Prostate gland (tissue), 2 donors: ENCODE data around the gene INTS7. TPM values are rescaled to one million over a fixed set of nuclear protein-coding genes. Genes with fewer than 3 reads are reported as not detected.
"Not testable (repeated sequence)": the region's sequence is repeated elsewhere in the genome, so short reads cannot be mapped to it uniquely, and the experiment has no call there.

Experiments
- DNase-seq: peaks from one replicate; pipeline ENCODE4 v3.0.0-alpha.2; 2019; ENCODE audit warnings: low spot score
- H3K27ac ChIP-seq, 2 donors: fragments of 200-600 bp; sonication (generic); 2 replicates each; pipeline ENCODE4 v1.5.1; 2017 to 2019
- H3K27me3 ChIP-seq: fragments of 200-600 bp; sonication (generic); replicated peaks from 2 replicates; pipeline ENCODE4 v1.5.1; 2019; ENCODE audit not compliant: insufficient read depth
- H3K36me3 ChIP-seq, 2 donors: fragments of 200-600 bp; sonication (generic); 1 replicate in 1 of 2; 2 replicates in 1 of 2; pipeline versions ENCODE4 v1.5.1 to v1.8.1; 2017 to 2019
- H3K4me1 ChIP-seq: fragments of 200-600 bp; sonication (generic); replicated peaks from 2 replicates; pipeline ENCODE4 v1.5.1; 2019
- H3K4me3 ChIP-seq, 2 donors: fragments of 200-600 bp; sonication (generic); 2 replicates each; pipeline ENCODE4 v1.5.1; 2017 to 2019
- H3K9me3 ChIP-seq: fragments of 200-600 bp; sonication (generic); 2 replicates; pipeline ENCODE4 v1.5.1; 2017
- CTCF ChIP-seq, 4 experiments: fragments of 200-600 bp in 2 of 4; fragments of 450-650 bp in 2 of 4; sonication (generic) in 2 of 4; IDR thresholded peaks; 1 replicate in 3 of 4; 2 replicates in 1 of 4; pipeline ENCODE4 v1.5.1; 2016 to 2019; ENCODE audit warnings: antibody characterized with exemption in 4 of 4, mild to moderate bottlenecking in 2 of 4, moderate library complexity in 2 of 4
- POLR2A ChIP-seq: fragments of 450-650 bp; IDR thresholded peaks from one replicate; pipeline ENCODE4 v1.6.1; 2016; ENCODE audit warnings: antibody characterized with exemption, mild to moderate bottlenecking
- POLR2AphosphoS5 ChIP-seq: sonication (generic); formaldehyde crosslinking; IDR thresholded peaks from one replicate; pipeline ENCODE4 v1.6.1; 2017; ENCODE audit warnings: antibody characterized with exemption
- WGBS: methylation state at CpG from one replicate; pipeline ENCODE4 v1.1.5; 2018; 5-methylcytosine and 5-hydroxymethylcytosine counted together
- intact Hi-C: fragments of 100-400 bp; cut with DNase I; formaldehyde crosslinking; loops from one replicate; pipeline ENCODE4 v1.14.2; 2022
- total RNA-seq, 2 donors: library from RNA; depleted of rRNA; stranded (reverse); fragments of >200 nt; gene quantifications; one replicate each; pipeline ENCODE4 v1.1.0, GENCODE V29; 2016

Gene INTS7
- total RNA-seq, 2 donors from 2014 or later = 12.5 to 15.5 TPM

- no peaks in the 10 kb centered on the region for H3K27me3 ChIP-seq
- intact Hi-C loops = no loop called here
Measured at GRCh38 chr1:212024469-212025149, 10.7 kb downstream of the INTS7 start.

GRCh38 chr1:212022908-212023307, 12.4 kb downstream of the INTS7 start:
- H3K27me3 ChIP-seq, H3K9me3 ChIP-seq, H3K36me3 ChIP-seq, H3K27ac ChIP-seq, intact Hi-C loops, H3K4me3 ChIP-seq, H3K4me1 ChIP-seq, DNase-seq: not testable (repeated sequence)

More at GRCh38 chr1:212024469-212025149, 10.7 kb downstream of the INTS7 start:
- H3K27ac ChIP-seq = no peak overlapping the region
- no peaks in the 10 kb centered on the region for H3K36me3 ChIP-seq
- H3K9me3 ChIP-seq = no peaks in the 10 kb centered on the region
- no peak for DNase-seq
- TF ChIP-seq POLR2AphosphoS5 (no peak), CTCF (IDR thresholded peaks at IDR 0.05) (no peak), POLR2A (no peak)
- no peaks in the 10 kb centered on the region for H3K4me1 ChIP-seq
- H3K4me3 ChIP-seq = no peak overlapping the region
- WGBS = 89% methylated on average over 3 of the region's 3 CpGs

GRCh38 chr1:212021563-212021962, 13.8 kb downstream of the INTS7 start:
- no peak overlapping the region for H3K4me3 ChIP-seq
- 94% methylated on average over 2 of the region's 2 CpGs for WGBS

GRCh38 chr1:212020975-212021374, 14.4 kb downstream of the INTS7 start:
- no peak for TF ChIP-seq CTCF (IDR thresholded peaks at IDR 0.05)
- no peak for TF ChIP-seq POLR2AphosphoS5
- no peak for TF ChIP-seq POLR2A
- 88% methylated on average over 2 of the region's 2 CpGs for WGBS
- no peak for DNase-seq
- no peaks in the 10 kb centered on the region for H3K9me3 ChIP-seq
- no peak overlapping the region for H3K27ac ChIP-seq
- intact Hi-C loops = no loop called here
- H3K27me3 ChIP-seq = no peaks in the 10 kb centered on the region
- H3K4me3 ChIP-seq = no peak overlapping the region
- H3K4me1 ChIP-seq = peaks cover 4% of the 10 kb centered on the region
- H3K36me3 ChIP-seq = no peaks in the 10 kb centered on the region

More at GRCh38 chr1:212021563-212021962, 13.8 kb downstream of the INTS7 start:
- intact Hi-C loops = no loop called here
- Histone ChIP-seq H3K9me3 (no peaks in the 10 kb centered on the region), H3K27me3 (no peaks in the 10 kb centered on the region), H3K27ac (no peak overlapping the region), H3K36me3 (no peaks in the 10 kb centered on the region), H3K4me1 (peaks cover under 1% of the 10 kb centered on the region)
- no peak for TF ChIP-seq POLR2AphosphoS5
- TF ChIP-seq CTCF (IDR thresholded peaks at IDR 0.05) = no peak
- no peak for TF ChIP-seq POLR2A
- no peak for DNase-seq

- 83% methylated on average over 2 of the region's 2 CpGs for WGBS
Measured at GRCh38 chr1:212013672-212014071, 21.7 kb downstream of the INTS7 start.

More at GRCh38 chr1:212013672-212014071, 21.7 kb downstream of the INTS7 start:
- TF ChIP-seq POLR2A (no peak), CTCF (IDR thresholded peaks at IDR 0.05) (no peak), POLR2AphosphoS5 (no peak)
- Histone ChIP-seq H3K27me3 (no peaks in the 10 kb centered on the region), H3K4me3 (no peak overlapping the region), H3K27ac (no peak overlapping the region), H3K9me3 (no peaks in the 10 kb centered on the region), H3K36me3 (no peaks in the 10 kb centered on the region), H3K4me1 (peaks cover 4% of the 10 kb centered on the region)
- DNase-seq = no peak
- intact Hi-C loops = no loop called here
